Esophagus (tissue), 2 donors: Measurements from ENCODE around the gene TAF3. TPM values are rescaled to one million over a fixed set of nuclear protein-coding genes. Genes with fewer than 3 reads are reported as not detected.
"Not testable (repeated sequence)": the region's sequence is repeated elsewhere in the genome, so short reads cannot be mapped to it uniquely, and the experiment has no call there.

Experiments
- H3K27ac ChIP-seq, 2 donors: one replicate each; pipeline ENCODE4 v1.5.1; 2013; ENCODE audit warnings: low read depth in 2 of 2, mild to moderate bottlenecking in 2 of 2, inconsistent platforms in 1 of 2, low read length in 1 of 2, moderate library complexity in 1 of 2
- H3K27me3 ChIP-seq, 2 donors: one replicate each; pipeline ENCODE4 v1.6.1; 2013; ENCODE audit warnings: low read length in 2 of 2, control low read depth in 1 of 2, mild to moderate bottlenecking in 1 of 2; ENCODE audit not compliant: insufficient read depth in 2 of 2, control insufficient read depth in 1 of 2
- H3K36me3 ChIP-seq, 2 donors: one replicate each; pipeline ENCODE4 v1.6.1; 2013; ENCODE audit warnings: low read length in 1 of 2; ENCODE audit not compliant: control insufficient read depth in 2 of 2, insufficient read depth in 2 of 2
- H3K4me1 ChIP-seq, 2 donors: one replicate each; pipeline ENCODE4 v1.6.1; 2013; ENCODE audit warnings: low read length in 1 of 2; ENCODE audit not compliant: control insufficient read depth in 2 of 2, insufficient read depth in 2 of 2
- H3K4me3 ChIP-seq, 2 donors: one replicate each; pipeline ENCODE4 v1.5.1; 2013; ENCODE audit warnings: low read length in 2 of 2, mild to moderate bottlenecking in 2 of 2, low read depth in 1 of 2, moderate library complexity in 1 of 2
- H3K9me3 ChIP-seq, 2 donors: one replicate each; pipeline ENCODE4 v1.6.1; 2013; ENCODE audit warnings: mild to moderate bottlenecking in 2 of 2, low read depth in 1 of 2, low read length in 1 of 2, moderate library complexity in 1 of 2; ENCODE audit not compliant: control insufficient read depth in 2 of 2, insufficient read depth in 1 of 2
- WGBS, 2 donors: extraction: QIAGEN DNeasy Blood & Tissue Kit; methylation state at CpG; one replicate each; pipeline ENCODE4 v1.1.7; 2013; 5-methylcytosine and 5-hydroxymethylcytosine counted together
- polyA plus RNA-seq, 2 donors: library from polyadenylated mRNA; stranded (reverse); fragments of 200-250 nt; gene quantifications; one replicate each; pipeline ENCODE4 v1.2.3, GENCODE V29; 2013
- donor health status: healthy with polysubstance abuse.
- donor health status: Bipolar disorder and iron deficiency.

Gene TAF3
- polyA plus RNA-seq, 2 donors: 1.6 to 1.9 TPM

DNA sequence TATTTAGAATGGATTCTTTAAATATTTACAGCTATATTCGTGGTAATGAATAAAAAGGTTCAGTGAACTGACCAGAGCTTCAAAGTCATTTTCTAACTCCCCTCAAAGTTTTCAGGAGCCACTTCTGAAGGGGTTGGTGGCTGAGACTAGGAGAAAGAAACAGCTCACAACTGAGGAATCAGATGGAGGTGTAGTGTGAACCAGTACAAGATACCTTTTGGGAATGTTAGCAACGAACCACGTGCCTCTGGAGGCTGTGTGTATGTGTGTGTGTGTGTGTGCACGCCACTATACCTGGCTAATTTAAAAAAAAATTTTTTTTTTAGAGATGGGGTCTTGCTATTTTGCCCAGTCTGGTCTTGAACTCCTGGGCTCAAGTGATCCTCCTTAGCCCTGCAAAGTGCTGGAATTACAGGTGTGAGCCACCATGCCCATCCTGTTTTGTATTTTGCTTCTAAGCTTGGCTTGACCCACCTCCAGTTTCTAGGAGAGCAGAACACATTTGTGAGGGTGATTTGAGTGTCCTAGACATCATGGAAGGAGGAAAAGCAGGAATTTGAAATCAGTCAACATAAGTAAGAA, 9.5 kb upstream of the TAF3 start:
- peaks cover 5 to 9% of the 10 kb centered on the region in 2 donors for H3K36me3 ChIP-seq

DNA sequence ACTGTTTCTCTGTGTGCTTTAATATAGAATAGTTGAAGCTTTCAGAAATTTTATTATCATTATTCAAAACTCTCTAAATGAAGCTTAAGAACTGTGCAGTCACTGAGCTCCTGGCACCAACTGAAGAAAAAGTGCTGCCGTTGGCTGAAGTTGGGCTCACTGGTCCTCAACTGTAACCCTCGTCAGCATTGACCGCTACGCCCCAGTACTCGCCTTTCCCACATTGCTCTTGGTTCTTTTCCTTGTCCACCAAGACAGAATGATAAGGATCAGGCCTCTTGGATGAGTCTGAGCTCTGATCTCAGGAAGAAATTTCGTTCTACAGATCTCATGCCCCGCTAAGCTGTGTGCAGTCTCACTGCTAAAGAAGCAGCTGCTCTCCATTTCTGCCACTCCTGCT, 7.9 kb upstream of the TAF3 start:
- 77 to 79% methylated on average over 7 of the region's 7 CpGs for WGBS, 2 donors
- no peaks in the 10 kb centered on the region for H3K9me3 ChIP-seq
- no peak overlapping the region for H3K27ac ChIP-seq
- H3K27me3 ChIP-seq: no peaks in the 10 kb centered on the region
- peaks cover 0 to 2% of the 10 kb centered on the region in 2 donors for H3K36me3 ChIP-seq
- H3K4me1 ChIP-seq: no peaks in the 10 kb centered on the region
- H3K4me3 ChIP-seq: no peak overlapping the region

More for the DNA sequence above, 9.5 kb upstream of the TAF3 start:
- Histone ChIP-seq H3K4me1 (no peaks in the 10 kb centered on the region), H3K9me3 (no peaks in the 10 kb centered on the region), H3K4me3 (no peak overlapping the region), H3K27ac (no peak overlapping the region), H3K27me3 (no peaks in the 10 kb centered on the region)
- WGBS, 2 donors: 75% methylated on average over 4 of the region's 4 CpGs

DNA sequence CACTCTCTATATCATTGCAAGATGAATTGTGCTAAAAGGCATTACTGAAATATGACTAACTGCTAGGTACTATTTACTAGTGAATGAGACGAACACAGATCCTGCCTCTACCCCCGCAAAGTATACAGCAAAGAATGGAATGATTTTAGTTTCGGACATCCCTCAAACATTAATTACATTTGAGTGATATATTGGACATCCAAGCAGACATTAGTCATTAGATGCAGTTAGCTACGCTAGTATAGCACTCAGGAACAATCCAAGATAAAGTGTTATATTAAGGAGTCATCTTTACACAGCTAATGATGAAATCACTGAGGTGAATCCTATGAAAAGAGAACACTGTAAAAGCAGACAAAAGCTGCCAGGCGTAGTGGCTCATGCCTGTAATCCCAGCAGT, 7.3 kb upstream of the TAF3 start:
- Histone ChIP-seq H3K27me3 (no peaks in the 10 kb centered on the region), H3K36me3 (peaks cover 0 to 2% of the 10 kb centered on the region in 2 donors), H3K27ac (no peak overlapping the region), H3K4me3 (no peak overlapping the region), H3K9me3 (no peaks in the 10 kb centered on the region), H3K4me1 (no peaks in the 10 kb centered on the region)
- 76% methylated on average over 5 of the region's 5 CpGs for WGBS, 2 donors

DNA sequence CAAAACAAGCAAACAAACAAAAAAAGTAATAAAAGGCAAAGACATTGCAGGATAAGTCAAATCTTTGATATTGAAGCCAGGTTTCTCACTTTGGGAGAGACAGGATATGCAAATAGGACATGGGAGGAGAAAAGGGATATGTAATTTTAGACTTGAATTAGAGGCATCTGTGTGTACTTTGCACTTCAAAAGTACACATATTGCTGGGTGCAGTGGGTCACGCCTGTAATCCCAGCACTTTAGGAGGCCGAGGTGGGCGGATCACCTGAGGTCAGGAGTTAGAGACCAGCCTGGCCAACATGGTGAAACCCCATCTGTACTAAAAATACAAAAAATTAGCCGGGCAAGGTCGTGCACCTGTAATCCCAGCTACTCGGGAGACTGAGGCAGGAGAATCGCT, 6.6 kb upstream of the TAF3 start:
- H3K36me3 ChIP-seq, H3K9me3 ChIP-seq, H3K27ac ChIP-seq, H3K4me1 ChIP-seq, H3K4me3 ChIP-seq, H3K27me3 ChIP-seq: not testable (repeated sequence)
- 60 to 69% methylated on average over 7 of the region's 7 CpGs for WGBS, 2 donors

DNA sequence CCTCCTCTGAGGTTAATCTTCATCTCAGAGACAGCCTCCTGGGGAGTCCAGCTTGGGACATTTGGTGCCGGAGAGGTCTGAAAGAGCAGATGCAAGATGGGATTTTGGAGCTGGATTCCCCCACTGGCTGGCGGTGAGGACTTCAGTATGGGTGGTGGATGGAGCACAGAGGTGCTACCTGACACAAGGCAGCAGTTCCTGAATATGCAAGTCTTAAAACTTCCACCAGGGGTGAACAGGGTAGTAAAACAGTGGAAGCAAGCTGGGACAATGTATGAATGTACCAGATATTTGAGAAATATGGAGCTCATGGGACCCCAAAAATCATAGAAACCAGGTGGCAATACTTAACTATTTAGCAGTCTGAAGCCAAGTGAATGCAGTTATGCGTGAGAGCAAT, 4.8 kb upstream of the TAF3 start:
- Histone ChIP-seq H3K9me3 (no peaks in the 10 kb centered on the region), H3K27ac (no peak overlapping the region), H3K4me1 (peaks cover 0 to 2% of the 10 kb centered on the region in 2 donors), H3K27me3 (no peaks in the 10 kb centered on the region), H3K4me3 (no peak overlapping the region), H3K36me3 (peaks cover 0 to 2% of the 10 kb centered on the region in 2 donors)
- WGBS, 2 donors: 69 to 87% methylated on average over 3 of the region's 3 CpGs

DNA sequence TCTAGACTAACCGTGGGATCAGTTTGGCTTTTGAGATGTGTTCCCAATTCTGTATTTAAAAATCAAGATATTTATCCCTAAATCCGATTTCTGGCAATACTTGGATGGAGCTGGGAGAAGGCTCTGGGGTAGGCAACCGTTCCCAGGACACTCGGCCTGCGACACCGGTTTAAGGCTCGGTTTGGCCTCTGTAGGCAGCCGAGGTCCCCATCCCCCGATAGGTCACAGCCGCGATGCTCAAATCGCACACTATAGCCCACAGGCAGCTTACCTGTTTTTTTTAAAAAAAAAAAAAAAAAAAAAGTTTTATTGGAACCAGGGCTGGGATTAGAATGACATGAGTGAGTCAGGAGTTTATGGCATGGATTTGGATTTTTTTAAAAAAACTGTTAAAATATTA, 729 bp upstream of the TAF3 start:
- peaks cover 0 to 2% of the 10 kb centered on the region in 2 donors for H3K4me1 ChIP-seq
- H3K27me3 ChIP-seq: no peaks in the 10 kb centered on the region
- no peaks in the 10 kb centered on the region for H3K36me3 ChIP-seq
- H3K27ac ChIP-seq: peak overlapping the region in 1 of 2 donors; percentile 34
- H3K9me3 ChIP-seq: no peaks in the 10 kb centered on the region
- 18 to 19% methylated on average over 12 of the region's 12 CpGs for WGBS, 2 donors
- H3K4me3 ChIP-seq: peak overlapping the region in 1 of 2 donors; percentile 95

DNA sequence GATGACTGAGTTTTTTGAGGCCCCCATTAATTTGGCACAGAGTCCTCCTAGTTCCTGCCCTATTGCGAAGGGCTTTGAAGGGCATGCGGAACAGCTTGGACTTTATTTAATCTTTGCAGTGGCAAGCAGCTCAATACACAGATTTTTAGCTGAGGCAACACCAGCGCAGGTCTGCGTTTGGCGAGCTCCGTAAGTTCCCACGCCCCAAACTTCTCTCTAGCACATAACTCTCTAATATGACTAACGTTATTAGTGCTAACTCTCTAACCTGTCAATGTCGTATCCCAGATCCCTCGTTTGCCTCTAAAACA, 366 bp upstream of the TAF3 start:
- H3K36me3 ChIP-seq: no peaks in the 10 kb centered on the region

DNA sequence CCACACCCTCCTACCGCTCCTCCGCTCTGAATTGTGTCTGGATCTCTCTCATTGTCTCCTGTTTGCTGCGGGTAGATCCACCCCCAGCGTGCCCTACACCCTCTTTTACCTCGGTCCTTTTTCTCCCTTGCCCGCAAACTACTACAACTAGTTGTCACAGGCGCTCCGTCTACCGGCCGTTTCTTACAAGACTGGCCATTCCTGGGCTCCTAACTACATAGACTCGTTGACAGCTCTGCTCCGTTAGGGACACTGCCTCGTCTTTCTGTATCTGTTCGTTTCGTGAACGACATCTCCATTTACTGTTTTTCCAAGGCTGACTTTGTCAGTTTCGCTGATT, 786 bp downstream of the TAF3 start:
- no peaks in the 10 kb centered on the region for H3K9me3 ChIP-seq
- no peaks in the 10 kb centered on the region for H3K36me3 ChIP-seq
- no peaks in the 10 kb centered on the region for H3K27me3 ChIP-seq
- H3K4me1 ChIP-seq: peaks cover 0 to 2% of the 10 kb centered on the region in 2 donors
- H3K4me3 ChIP-seq: peak overlapping the region; percentile 95 to 99
- no peak overlapping the region for H3K27ac ChIP-seq
- WGBS, 2 donors: 1% methylated on average over 17 of the region's 17 CpGs

More for the DNA sequence above, 366 bp upstream of the TAF3 start:
- Histone ChIP-seq H3K27me3 (no peaks in the 10 kb centered on the region), H3K4me1 (peaks cover 0 to 2% of the 10 kb centered on the region in 2 donors), H3K9me3 (no peaks in the 10 kb centered on the region), H3K4me3 (peak overlapping the region; percentile 95 to 99), H3K27ac (peak overlapping the region; percentile 34 to 47)
- 0 to 1% methylated on average over 10 of the region's 10 CpGs for WGBS, 2 donors

DNA sequence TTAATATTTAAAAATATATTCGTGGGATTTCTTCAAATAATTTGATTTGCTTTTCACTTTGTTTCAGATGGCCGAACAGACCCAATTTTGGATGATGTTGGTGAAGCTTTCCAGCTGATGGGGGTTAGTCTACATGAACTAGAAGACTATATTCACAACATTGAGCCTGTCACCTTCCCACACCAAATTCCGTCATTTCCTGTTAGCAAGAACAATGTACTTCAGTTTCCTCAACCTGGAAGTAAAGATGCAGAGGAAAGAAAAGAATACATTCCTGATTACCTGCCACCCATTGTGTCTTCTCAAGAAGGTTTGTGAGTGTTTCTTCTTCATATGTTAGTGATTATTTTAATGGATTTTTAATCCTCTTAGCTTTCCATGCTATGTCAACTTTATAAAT, 5.9 kb downstream of the TAF3 start:
- no peaks in the 10 kb centered on the region for H3K27me3 ChIP-seq
- no peak overlapping the region for H3K4me3 ChIP-seq
- H3K9me3 ChIP-seq: no peaks in the 10 kb centered on the region
- no peak overlapping the region for H3K27ac ChIP-seq
- WGBS, 2 donors: 84 to 91% methylated on average over 3 of the region's 3 CpGs
- peaks cover 0 to 2% of the 10 kb centered on the region in 2 donors for H3K36me3 ChIP-seq
- H3K4me1 ChIP-seq: no peaks in the 10 kb centered on the region

DNA sequence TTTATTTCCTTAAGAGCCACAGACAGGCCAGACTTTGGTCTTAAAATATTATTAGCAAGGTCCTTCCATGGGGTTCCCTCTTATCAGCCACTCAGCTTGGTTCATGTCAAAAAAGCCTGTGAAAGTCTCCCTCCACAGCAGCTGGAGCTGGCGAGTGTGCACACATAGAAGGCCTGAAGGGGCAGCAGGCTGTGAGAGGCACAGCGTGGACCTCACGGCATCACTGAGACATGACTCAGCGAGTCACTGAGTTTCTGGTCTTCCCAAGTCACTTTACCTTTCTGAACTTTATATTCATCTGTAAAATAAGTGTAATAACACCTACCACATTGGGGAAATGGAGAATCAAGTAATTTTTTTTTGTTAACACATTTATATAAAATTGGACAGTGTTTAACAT, 8.7 kb downstream of the TAF3 start:
- WGBS, 2 donors: 82 to 91% methylated on average over 4 of the region's 4 CpGs
- H3K4me3 ChIP-seq: no peak overlapping the region
- H3K36me3 ChIP-seq: peaks cover 0 to 2% of the 10 kb centered on the region in 2 donors
- no peaks in the 10 kb centered on the region for H3K27me3 ChIP-seq
- H3K27ac ChIP-seq: no peak overlapping the region
- H3K4me1 ChIP-seq: no peaks in the 10 kb centered on the region
- no peaks in the 10 kb centered on the region for H3K9me3 ChIP-seq
